KOPT-K1 (cell line): ENCODE data around the gene SSBP2.
"Not testable (repeated sequence)": the region's sequence is repeated elsewhere in the genome, so short reads cannot be mapped to it uniquely, and the experiment has no call there.

Experiments used
- H3K27ac ChIP-seq: fragments of 200-600 bp; sonication (generic); 2 replicates; pipeline ENCODE4 v1.5.1; 2016; ENCODE audit warnings: antibody characterized with exemption, mild to moderate bottlenecking, low read depth, low read length; ENCODE audit not compliant: poor library complexity, severe bottlenecking
- H3K36me3 ChIP-seq: fragments of 200-600 bp; sonication (generic); 2 replicates; pipeline ENCODE4 v1.5.1; 2017; ENCODE audit warnings: antibody characterized with exemption, mild to moderate bottlenecking, low read length, moderate library complexity; ENCODE audit not compliant: insufficient read depth
- H3K9me3 ChIP-seq: fragments of 200-600 bp; sonication (generic); 2 replicates; pipeline ENCODE4 v1.5.1; 2017; ENCODE audit warnings: antibody characterized with exemption, low read length, mild to moderate bottlenecking; ENCODE audit not compliant: insufficient read depth, poor library complexity, severe bottlenecking

The SSBP2 gene

GRCh38 chr5:81633471-81633870 is 117.4 kb downstream of the SSBP2 start:
- Histone ChIP-seq H3K9me3 (no peaks in the 10 kb centered on the region), H3K27ac (peak overlapping the region; percentile 85), H3K36me3 (peaks cover 27% of the 10 kb centered on the region)

- peaks cover 35% of the 10 kb centered on the region for H3K36me3 ChIP-seq
- H3K27ac ChIP-seq: peak overlapping the region; percentile 85
- no peaks in the 10 kb centered on the region for H3K9me3 ChIP-seq
Observed at GRCh38 chr5:81632679-81633078, 118.2 kb downstream of the SSBP2 start.

DNA sequence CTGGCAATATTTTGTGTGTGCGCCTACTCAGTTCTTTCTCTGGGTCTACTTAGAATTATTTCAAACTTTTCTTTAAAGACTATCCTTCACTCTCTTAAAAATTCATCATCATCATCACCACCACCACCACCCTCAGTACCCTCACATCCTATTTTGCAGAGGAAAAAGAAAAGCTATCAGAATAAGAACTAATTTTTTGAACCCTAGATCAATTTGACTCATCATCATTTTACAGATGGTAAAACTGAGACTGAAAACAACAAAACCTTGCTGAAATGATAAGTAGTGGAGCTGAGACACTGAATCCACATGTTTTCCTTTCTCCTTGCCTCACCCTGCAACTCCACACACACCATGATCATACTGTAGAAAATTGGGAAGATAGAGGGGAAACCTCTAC is 119.3 kb downstream of the SSBP2 start:
- H3K27ac ChIP-seq: peak overlapping the region; percentile 85
- no peaks in the 10 kb centered on the region for H3K9me3 ChIP-seq
- peaks cover 40% of the 10 kb centered on the region for H3K36me3 ChIP-seq

DNA sequence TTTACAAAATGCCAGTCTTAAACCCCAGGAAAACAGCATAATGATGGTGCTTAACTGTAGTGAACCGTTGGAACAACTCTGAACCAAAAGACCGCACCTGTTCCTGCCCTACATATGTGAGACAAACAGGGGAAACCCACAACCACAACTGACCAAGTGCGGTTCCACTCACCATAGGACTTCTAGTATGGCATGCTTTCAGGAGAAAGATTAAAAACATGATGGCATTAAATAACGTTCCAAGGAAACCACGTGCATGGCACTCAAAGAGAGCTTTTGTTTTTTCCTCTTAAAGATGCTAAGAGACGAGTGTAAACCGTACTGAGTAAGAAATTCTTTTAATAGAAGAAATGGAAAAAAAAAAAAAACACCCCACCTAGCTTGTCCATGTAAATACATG is 119.8 kb downstream of the SSBP2 start:
- peak overlapping the region; percentile 85 for H3K27ac ChIP-seq
- H3K9me3 ChIP-seq: no peaks in the 10 kb centered on the region

GRCh38 chr5:81630684-81631083 is 120.2 kb downstream of the SSBP2 start:
- Histone ChIP-seq H3K27ac (peak overlapping the region; percentile 85), H3K36me3 (peaks cover 35% of the 10 kb centered on the region), H3K9me3 (no peaks in the 10 kb centered on the region)

More for the DNA sequence above, 119.8 kb downstream of the SSBP2 start:
- H3K36me3 ChIP-seq: peaks cover 39% of the 10 kb centered on the region

- H3K27ac ChIP-seq: peak overlapping the region; percentile 85
- H3K9me3 ChIP-seq: no peaks in the 10 kb centered on the region
- peaks cover 28% of the 10 kb centered on the region for H3K36me3 ChIP-seq
Observed at GRCh38 chr5:81629986-81630385, 120.9 kb downstream of the SSBP2 start.

- peaks cover 25% of the 10 kb centered on the region for H3K36me3 ChIP-seq
- H3K9me3 ChIP-seq, H3K27ac ChIP-seq: not testable (repeated sequence)
Observed at GRCh38 chr5:81628061-81628460, 122.8 kb downstream of the SSBP2 start.

DNA sequence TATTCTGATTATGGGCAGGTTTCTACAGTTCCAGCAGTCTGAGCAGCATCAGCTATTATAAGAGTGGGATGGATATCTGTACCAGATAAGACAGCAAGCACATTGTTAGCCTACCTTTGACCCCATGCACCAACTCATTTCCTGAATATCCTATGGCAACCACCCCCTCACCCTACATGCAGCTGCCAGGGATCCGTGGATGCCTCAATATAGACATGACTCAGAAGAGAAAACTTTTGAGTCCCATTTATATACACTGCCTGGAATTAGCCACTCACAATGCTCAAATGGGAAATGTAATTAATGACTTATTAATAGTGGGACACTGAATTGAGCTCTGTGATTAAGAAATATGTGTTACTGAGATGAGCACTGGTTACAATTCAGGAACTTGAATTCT is 124.4 kb downstream of the SSBP2 start:
- Histone ChIP-seq H3K9me3 (peaks cover 8% of the 10 kb centered on the region), H3K27ac (no peak overlapping the region), H3K36me3 (peaks cover 29% of the 10 kb centered on the region)

GRCh38 chr5:81609810-81610375 is 141.0 kb downstream of the SSBP2 start:
- Histone ChIP-seq H3K36me3 (peaks cover 55% of the 10 kb centered on the region), H3K9me3 (peaks cover 47% of the 10 kb centered on the region), H3K27ac (no peak overlapping the region)

DNA sequence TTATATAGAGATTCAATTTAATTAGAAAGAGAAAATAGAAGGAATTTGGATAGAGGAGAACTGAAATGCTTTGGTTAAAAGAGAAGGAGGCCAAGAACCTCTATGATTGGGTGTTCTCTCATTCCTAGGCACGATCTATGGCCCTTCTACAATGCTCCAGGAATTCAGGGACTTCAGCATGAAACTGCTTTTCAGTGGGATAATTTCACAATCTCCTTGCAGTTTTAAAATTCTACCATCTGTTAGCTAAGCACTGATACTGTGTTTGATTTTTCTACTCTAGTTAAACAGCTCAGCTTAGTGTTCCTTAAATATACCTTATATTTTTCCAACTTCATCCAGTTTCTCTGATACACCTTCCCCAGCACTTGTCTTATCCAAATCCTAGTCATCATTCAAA is 141.9 kb downstream of the SSBP2 start:
- H3K27ac ChIP-seq: no peak overlapping the region
- peaks cover 48% of the 10 kb centered on the region for H3K36me3 ChIP-seq
- H3K9me3 ChIP-seq: peaks cover 41% of the 10 kb centered on the region

GRCh38 chr5:81607693-81608092 is 143.2 kb downstream of the SSBP2 start:
- peaks cover 47% of the 10 kb centered on the region for H3K36me3 ChIP-seq
- H3K27ac ChIP-seq: no peak overlapping the region
- peaks cover 34% of the 10 kb centered on the region for H3K9me3 ChIP-seq

DNA sequence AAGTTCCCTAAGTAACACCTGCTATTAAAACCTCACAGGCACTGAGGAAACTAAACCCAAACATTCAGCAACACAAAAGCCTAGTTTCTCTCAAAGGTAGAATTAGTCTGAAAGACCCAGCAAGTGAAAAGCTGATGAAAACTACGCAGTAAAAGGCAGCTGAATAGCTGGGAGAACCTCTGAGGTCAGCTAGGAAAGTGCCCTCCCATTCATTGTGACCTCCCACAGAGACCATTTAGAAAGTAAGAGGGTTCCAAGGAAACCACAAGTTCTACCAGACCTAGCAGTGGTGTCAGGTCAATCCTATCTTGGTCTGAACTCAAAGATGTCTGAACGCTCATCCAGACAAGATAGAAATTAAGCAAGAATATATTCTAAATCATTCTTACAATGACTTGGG is 144.7 kb downstream of the SSBP2 start:
- Histone ChIP-seq H3K27ac (no peak overlapping the region), H3K36me3 (peaks cover 45% of the 10 kb centered on the region), H3K9me3 (peaks cover 26% of the 10 kb centered on the region)

- peaks cover 41% of the 10 kb centered on the region for H3K36me3 ChIP-seq
- peaks cover 18% of the 10 kb centered on the region for H3K9me3 ChIP-seq
- no peak overlapping the region for H3K27ac ChIP-seq
Observed at GRCh38 chr5:81605299-81605698, 145.6 kb downstream of the SSBP2 start.

GRCh38 chr5:81604193-81604592 is 146.7 kb downstream of the SSBP2 start:
- Histone ChIP-seq H3K27ac (no peak overlapping the region), H3K9me3 (peaks cover 17% of the 10 kb centered on the region)

DNA sequence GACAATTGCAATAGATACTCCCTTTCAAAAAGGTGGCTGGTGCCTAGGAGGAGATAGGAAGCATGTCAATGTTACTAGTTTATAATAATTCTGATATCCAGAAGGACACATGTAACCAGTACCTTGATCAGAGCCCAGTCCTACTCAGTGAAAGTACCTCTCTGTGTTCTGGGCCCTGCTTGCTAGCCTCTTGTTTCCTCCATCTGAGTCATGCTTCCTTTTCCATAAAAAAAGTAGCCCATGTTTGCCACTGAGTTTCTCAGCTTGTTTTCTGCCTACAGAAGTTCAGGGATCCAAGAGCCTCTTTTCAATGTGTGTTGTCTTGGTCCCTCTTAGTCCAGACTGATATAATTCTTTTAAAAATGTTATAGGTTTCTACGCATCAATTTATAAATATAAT is 149.0 kb downstream of the SSBP2 start:
- H3K9me3 ChIP-seq: peaks cover 28% of the 10 kb centered on the region
- H3K36me3 ChIP-seq: peaks cover 44% of the 10 kb centered on the region
- no peak overlapping the region for H3K27ac ChIP-seq

More at GRCh38 chr5:81604193-81604592, 146.7 kb downstream of the SSBP2 start:
- H3K36me3 ChIP-seq: peaks cover 37% of the 10 kb centered on the region

- not testable (repeated sequence) for H3K9me3 ChIP-seq, H3K27ac ChIP-seq, H3K36me3 ChIP-seq
Observed at GRCh38 chr5:81592085-81592484, 158.8 kb downstream of the SSBP2 start.
